ENCODE data around the gene TRIOBP. TPM values are rescaled to one million over a fixed set of nuclear protein-coding genes. Genes with fewer than 3 reads are reported as not detected.

The TRIOBP gene
- total RNA-seq, 1 experiment from 2014 or later, result 28.7 TPM

DNA sequence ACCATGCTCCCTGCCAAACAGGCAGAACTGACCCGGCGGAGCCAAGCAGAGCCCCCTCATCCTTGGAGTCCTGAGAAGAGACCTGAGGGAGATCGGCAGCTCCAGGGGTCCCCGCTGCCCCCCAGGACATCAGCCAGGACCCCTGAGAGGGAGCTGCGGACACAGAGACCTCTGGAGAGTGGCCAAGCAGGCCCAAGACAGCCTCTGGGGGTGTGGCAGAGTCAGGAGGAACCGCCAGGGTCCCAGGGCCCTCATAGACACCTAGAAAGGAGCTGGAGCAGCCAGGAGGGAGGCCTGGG is 37.5 kb downstream of the TRIOBP start:
- Histone ChIP-seq H3K36me3 (ENCODE audit: insufficient read depth, low read length, poor library complexity, severe bottlenecking) (no peaks in the 10 kb centered on the region), H3K27ac (ENCODE audit: low read depth, low read length, poor library complexity, severe bottlenecking) (no peak overlapping the region), H3K4me1 (ENCODE audit: insufficient read depth, low read length, poor library complexity, severe bottlenecking) (no peaks in the 10 kb centered on the region), H3K27me3 (replicated peaks; ENCODE audit: insufficient read depth, low read depth, low read length, poor library complexity) (no peaks in the 10 kb centered on the region), H3K4me3 (ENCODE audit: low read depth, low read length, poor library complexity, severe bottlenecking) (no peak overlapping the region), H3K9me3 (ENCODE audit: low read depth, low read length, poor library complexity, severe bottlenecking) (no peaks in the 10 kb centered on the region)
- intact Hi-C loops (cut with micrococcal nuclease; ENCODE audit: unreplicated experiment), result no loop called here
- ChIA-PET CTCF (no interaction called here), POLR2A (ENCODE audit: low non-redundant PET) (no interaction called here)
- TF ChIP-seq EZH2 (IDR thresholded peaks at IDR 0.05; ENCODE audit: borderline replicate concordance, low read depth, low read length, poor library complexity, severe bottlenecking), result no peak
- TF ChIP-seq, protein P1, sequence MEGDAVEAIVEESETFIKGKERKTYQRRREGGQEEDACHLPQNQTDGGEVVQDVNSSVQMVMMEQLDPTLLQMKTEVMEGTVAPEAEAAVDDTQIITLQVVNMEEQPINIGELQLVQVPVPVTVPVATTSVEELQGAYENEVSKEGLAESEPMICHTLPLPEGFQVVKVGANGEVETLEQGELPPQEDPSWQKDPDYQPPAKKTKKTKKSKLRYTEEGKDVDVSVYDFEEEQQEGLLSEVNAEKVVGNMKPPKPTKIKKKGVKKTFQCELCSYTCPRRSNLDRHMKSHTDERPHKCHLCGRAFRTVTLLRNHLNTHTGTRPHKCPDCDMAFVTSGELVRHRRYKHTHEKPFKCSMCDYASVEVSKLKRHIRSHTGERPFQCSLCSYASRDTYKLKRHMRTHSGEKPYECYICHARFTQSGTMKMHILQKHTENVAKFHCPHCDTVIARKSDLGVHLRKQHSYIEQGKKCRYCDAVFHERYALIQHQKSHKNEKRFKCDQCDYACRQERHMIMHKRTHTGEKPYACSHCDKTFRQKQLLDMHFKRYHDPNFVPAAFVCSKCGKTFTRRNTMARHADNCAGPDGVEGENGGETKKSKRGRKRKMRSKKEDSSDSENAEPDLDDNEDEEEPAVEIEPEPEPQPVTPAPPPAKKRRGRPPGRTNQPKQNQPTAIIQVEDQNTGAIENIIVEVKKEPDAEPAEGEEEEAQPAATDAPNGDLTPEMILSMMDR (conservative IDR thresholded peaks at IDR 0.05; ENCODE audit: low read depth, low read length), result no peak
- no peak for DNase-seq (ENCODE audit: low spot score)
- no TSS peak for BruUV-seq (replicated peaks)

DNA sequence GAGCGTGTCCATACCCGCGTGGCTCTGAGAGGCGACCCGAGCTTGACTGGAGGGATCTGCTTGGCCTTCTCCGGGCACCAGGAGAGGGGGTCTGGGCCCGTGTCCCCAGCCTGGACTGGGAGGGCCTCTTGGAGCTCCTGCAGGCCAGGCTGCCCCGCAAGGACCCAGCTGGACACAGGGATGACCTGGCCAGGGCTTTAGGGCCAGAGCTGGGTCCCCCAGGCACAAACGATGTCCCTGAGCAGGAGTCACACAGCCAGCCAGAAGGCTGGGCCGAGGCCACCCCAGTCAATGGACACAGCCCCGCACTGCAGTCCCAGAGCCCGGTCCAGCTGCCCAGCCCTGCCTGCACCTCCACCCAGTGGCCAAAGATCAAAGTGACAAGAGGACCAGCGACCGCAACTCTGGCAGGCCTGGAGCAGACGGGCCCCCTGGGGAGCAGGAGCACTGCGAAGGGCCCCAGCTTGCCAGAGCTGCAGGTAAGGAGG is 38.2 kb downstream of the TRIOBP start:
- Histone ChIP-seq H3K27me3 (replicated peaks; ENCODE audit: insufficient read depth, low read depth, low read length, poor library complexity) (no peaks in the 10 kb centered on the region), H3K27ac (ENCODE audit: low read depth, low read length, poor library complexity, severe bottlenecking) (no peak overlapping the region), H3K4me3 (ENCODE audit: low read depth, low read length, poor library complexity, severe bottlenecking) (no peak overlapping the region), H3K4me1 (ENCODE audit: insufficient read depth, low read length, poor library complexity, severe bottlenecking) (no peaks in the 10 kb centered on the region), H3K9me3 (ENCODE audit: low read depth, low read length, poor library complexity, severe bottlenecking) (no peaks in the 10 kb centered on the region), H3K36me3 (ENCODE audit: insufficient read depth, low read length, poor library complexity, severe bottlenecking) (no peaks in the 10 kb centered on the region)
- intact Hi-C loops (cut with micrococcal nuclease; ENCODE audit: unreplicated experiment), result no loop called here
- ChIA-PET CTCF (interaction anchor here (0.6 kb wide), 1 partner anchor 52 kb away, joined by 4 read pairs; no protein-coding TSS in a partner anchor), POLR2A (ENCODE audit: low non-redundant PET) (no interaction called here)
- TF ChIP-seq, protein P1 (conservative IDR thresholded peaks at IDR 0.05; ENCODE audit: low read depth, low read length), result no peak
- no peak for TF ChIP-seq EZH2 (IDR thresholded peaks at IDR 0.05; ENCODE audit: borderline replicate concordance, low read depth, low read length, poor library complexity, severe bottlenecking)
- no peak for DNase-seq (ENCODE audit: low spot score)
- no TSS peak for BruUV-seq (replicated peaks)

DNA sequence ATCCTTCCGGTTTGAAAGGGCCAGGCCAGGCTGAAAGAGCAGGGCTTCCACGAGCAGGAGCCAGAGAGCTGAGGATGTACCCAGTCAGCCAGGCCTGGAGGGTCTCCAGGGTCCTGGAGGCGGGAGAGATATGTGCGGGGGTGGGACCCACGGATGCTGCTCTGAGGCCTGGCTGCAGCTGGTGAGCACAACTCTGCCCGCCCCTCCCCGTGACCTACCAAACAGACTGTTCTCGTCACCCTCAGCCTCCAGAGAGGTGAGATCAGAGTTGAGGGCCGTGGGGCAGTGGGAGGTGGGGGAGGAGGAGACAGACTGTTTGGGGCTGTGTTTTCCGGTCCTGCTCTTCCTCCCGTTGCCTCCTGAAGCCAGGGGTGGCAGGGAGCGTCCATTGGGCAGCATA is 42.2 kb downstream of the TRIOBP start:
- TF ChIP-seq, protein P1 (conservative IDR thresholded peaks at IDR 0.05; ENCODE audit: low read depth, low read length), result no peak
- no peak for TF ChIP-seq EZH2 (IDR thresholded peaks at IDR 0.05; ENCODE audit: borderline replicate concordance, low read depth, low read length, poor library complexity, severe bottlenecking)
- Histone ChIP-seq H3K27me3 (replicated peaks; ENCODE audit: insufficient read depth, low read depth, low read length, poor library complexity) (no peaks in the 10 kb centered on the region), H3K9me3 (ENCODE audit: low read depth, low read length, poor library complexity, severe bottlenecking) (no peaks in the 10 kb centered on the region), H3K4me3 (ENCODE audit: low read depth, low read length, poor library complexity, severe bottlenecking) (no peak overlapping the region), H3K27ac (ENCODE audit: low read depth, low read length, poor library complexity, severe bottlenecking) (no peak overlapping the region), H3K36me3 (ENCODE audit: insufficient read depth, low read length, poor library complexity, severe bottlenecking) (no peaks in the 10 kb centered on the region), H3K4me1 (ENCODE audit: insufficient read depth, low read length, poor library complexity, severe bottlenecking) (peaks cover 20% of the 10 kb centered on the region)
- ChIA-PET CTCF (no interaction called here), POLR2A (ENCODE audit: low non-redundant PET) (no interaction called here)
- no TSS peak for BruUV-seq (replicated peaks)
- no peak for DNase-seq (ENCODE audit: low spot score)
- intact Hi-C loops (cut with micrococcal nuclease; ENCODE audit: unreplicated experiment), result no loop called here
